ENCODE data around the gene UEVLD. TPM values are rescaled to one million over a fixed set of nuclear protein-coding genes. Genes with fewer than 3 reads are reported as not detected.
"Not testable (repeated sequence)": the region's sequence is repeated elsewhere in the genome, so short reads cannot be mapped to it uniquely, and the experiment has no call there.

Gene UEVLD
- total RNA-seq, 1 experiment from 2014 or later: 23.1 TPM

- no peak for TF ChIP-seq CTCF (IDR thresholded peaks at IDR 0.05; ENCODE audit: unreplicated experiment)
- Mint-ChIP-seq H3K4me1 (ENCODE audit: low read depth, unreplicated experiment) (no peaks in the 10 kb centered on the region), H3K27ac (ENCODE audit: unreplicated experiment) (no peak overlapping the region), H3K4me3 (ENCODE audit: low read depth, unreplicated experiment) (no peak overlapping the region), H3K36me3 (ENCODE audit: insufficient read depth, unreplicated experiment) (peaks cover 11% of the 10 kb centered on the region), H3K27me3 (ENCODE audit: unreplicated experiment) (no peaks in the 10 kb centered on the region), H3K9me3 (ENCODE audit: low read depth, unreplicated experiment) (no peaks in the 10 kb centered on the region)
- CTCF ChIA-PET: interaction anchor here (0.7 kb wide), 1 partner anchor 97 kb away, joined by 3 read pairs; no protein-coding TSS in a partner anchor
- no TSS peak for BruUV-seq (replicated peaks)
- no peak for DNase-seq
- intact Hi-C loops (cut with micrococcal nuclease; ENCODE audit: unreplicated experiment): no loop called here
These were observed 6.6 kb upstream of the UEVLD start for GRCh38 chr11:18594999-18595749.

- H3K4me1 Mint-ChIP-seq (ENCODE audit: low read depth, unreplicated experiment); H3K4me3 Mint-ChIP-seq (ENCODE audit: low read depth, unreplicated experiment); H3K27me3 Mint-ChIP-seq (ENCODE audit: unreplicated experiment); CTCF ChIA-PET; H3K27ac Mint-ChIP-seq (ENCODE audit: unreplicated experiment); DNase-seq; H3K9me3 Mint-ChIP-seq (ENCODE audit: low read depth, unreplicated experiment); BruUV-seq (replicated peaks); intact Hi-C loops (cut with micrococcal nuclease; ENCODE audit: unreplicated experiment): not testable (repeated sequence)
- peaks cover 11% of the 10 kb centered on the region for H3K36me3 Mint-ChIP-seq (ENCODE audit: insufficient read depth, unreplicated experiment)
These were observed 5.6 kb upstream of the UEVLD start for GRCh38 chr11:18594088-18594487.

- no TSS peak for BruUV-seq (replicated peaks)
These were observed 2.0 kb upstream of the UEVLD start for GRCh38 chr11:18590571-18590970.

GRCh38 chr11:18581825-18582224 lies 6.7 kb downstream of the UEVLD start:
- H3K9me3 Mint-ChIP-seq (ENCODE audit: low read depth, unreplicated experiment): no peaks in the 10 kb centered on the region
- peaks cover 9% of the 10 kb centered on the region for H3K36me3 Mint-ChIP-seq (ENCODE audit: insufficient read depth, unreplicated experiment)
- no peak for DNase-seq
- H3K4me1 Mint-ChIP-seq (ENCODE audit: low read depth, unreplicated experiment): peaks cover 7% of the 10 kb centered on the region
- TF ChIP-seq CTCF (IDR thresholded peaks at IDR 0.05; ENCODE audit: unreplicated experiment): no peak
- no peaks in the 10 kb centered on the region for H3K27me3 Mint-ChIP-seq (ENCODE audit: unreplicated experiment)
- no peak overlapping the region for H3K27ac Mint-ChIP-seq (ENCODE audit: unreplicated experiment)
- intact Hi-C loops (cut with micrococcal nuclease; ENCODE audit: unreplicated experiment): no loop called here
- H3K4me3 Mint-ChIP-seq (ENCODE audit: low read depth, unreplicated experiment): no peak overlapping the region
- BruUV-seq (replicated peaks): no TSS peak
- CTCF ChIA-PET: interaction anchor here (0.6 kb wide), 1 partner anchor 41 kb away, joined by 4 read pairs; no protein-coding TSS in a partner anchor

More at GRCh38 chr11:18590571-18590970, 2.0 kb upstream of the UEVLD start:
- no peak for DNase-seq
- intact Hi-C loops (cut with micrococcal nuclease; ENCODE audit: unreplicated experiment): no loop called here
- H3K4me1 Mint-ChIP-seq (ENCODE audit: low read depth, unreplicated experiment): no peaks in the 10 kb centered on the region
- H3K27ac Mint-ChIP-seq (ENCODE audit: unreplicated experiment): no peak overlapping the region
- H3K27me3 Mint-ChIP-seq (ENCODE audit: unreplicated experiment): no peaks in the 10 kb centered on the region
- H3K9me3 Mint-ChIP-seq (ENCODE audit: low read depth, unreplicated experiment): no peaks in the 10 kb centered on the region
- CTCF ChIA-PET: interaction anchor here (0.6 to 0.7 kb wide), 2 partner anchors 106 to 131 kb away, joined by 3 to 4 read pairs; no protein-coding TSS in a partner anchor
- peaks cover 6% of the 10 kb centered on the region for H3K36me3 Mint-ChIP-seq (ENCODE audit: insufficient read depth, unreplicated experiment)
- no peak for TF ChIP-seq CTCF (IDR thresholded peaks at IDR 0.05; ENCODE audit: unreplicated experiment)
- H3K4me3 Mint-ChIP-seq (ENCODE audit: low read depth, unreplicated experiment): no peak overlapping the region
